Stimulated activated CD8-positive, alpha-beta memory T cell treated with anti-CD3 and anti-CD28 coated beads, Interleukin-12 subunit alpha, Interleukin-12 subunit beta, amount 100 ng/mL, for 24 hours (primary cell): ENCODE data around the gene PAFAH1B2.

Experiments
- DNase-seq: peaks from one replicate; pipeline ENCODE4 v3.0.0-alpha.2; 2020; ENCODE audit errors: extremely low read depth

PAFAH1B2 gene

DNA sequence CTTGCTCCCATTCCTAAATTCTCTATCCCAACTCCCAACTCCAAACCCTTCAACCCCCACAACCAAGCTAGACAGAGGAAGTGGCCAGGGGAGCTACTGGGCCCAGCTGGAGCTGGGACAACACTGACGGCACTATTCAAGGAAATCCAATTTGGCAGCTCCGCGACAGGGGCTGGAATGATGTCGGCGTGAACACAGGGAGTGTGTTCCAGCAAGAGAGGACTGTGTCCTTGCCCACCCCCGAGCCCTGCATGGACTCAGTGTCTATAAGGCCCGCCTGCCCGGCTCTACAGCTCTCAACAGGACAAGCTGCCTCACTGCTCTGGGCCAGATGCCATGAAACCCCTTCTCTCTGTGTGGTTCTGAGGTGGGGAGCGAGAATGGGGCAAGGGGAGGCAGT lies 76.5 kb downstream of the PAFAH1B2 start:
- DNase-seq = no peak

DNA sequence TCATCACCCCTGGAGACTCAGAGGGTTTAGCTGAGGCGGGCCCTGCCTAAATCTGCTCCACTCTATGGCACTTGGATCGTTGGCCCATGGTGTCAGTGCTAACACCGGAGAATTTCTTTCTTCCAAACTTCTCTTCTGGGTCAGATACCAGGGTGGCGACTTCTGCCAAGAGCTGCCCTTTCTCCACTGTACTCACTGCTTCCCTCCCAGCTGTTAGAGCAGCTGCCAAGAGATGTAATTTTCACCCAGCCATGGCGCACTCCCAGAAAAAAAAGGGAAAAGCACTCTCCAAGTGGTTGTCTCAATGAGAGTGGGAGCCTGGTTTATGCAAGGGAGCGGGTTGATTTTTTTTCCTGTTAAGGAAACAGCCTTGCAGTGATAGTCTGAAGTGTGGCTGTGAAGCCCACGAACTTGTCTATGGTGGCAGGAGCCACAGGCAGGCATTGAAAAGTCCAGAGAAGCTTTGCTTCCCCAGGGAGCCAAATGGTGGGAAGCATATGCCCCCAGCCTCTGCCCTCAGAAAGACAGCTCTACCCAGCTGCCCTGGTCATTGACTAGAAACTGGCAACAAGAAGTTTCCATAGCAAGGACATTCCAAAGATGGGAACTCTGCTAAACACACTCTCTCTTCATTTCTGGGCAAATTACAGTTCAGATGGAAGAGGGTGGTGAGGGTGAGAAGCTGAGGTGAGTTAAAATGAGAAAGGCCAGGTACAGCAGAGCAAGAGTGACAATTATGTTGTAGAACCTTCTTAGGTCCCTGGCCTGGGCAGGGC lies 77.1 kb downstream of the PAFAH1B2 start:
- no peak for DNase-seq

DNA sequence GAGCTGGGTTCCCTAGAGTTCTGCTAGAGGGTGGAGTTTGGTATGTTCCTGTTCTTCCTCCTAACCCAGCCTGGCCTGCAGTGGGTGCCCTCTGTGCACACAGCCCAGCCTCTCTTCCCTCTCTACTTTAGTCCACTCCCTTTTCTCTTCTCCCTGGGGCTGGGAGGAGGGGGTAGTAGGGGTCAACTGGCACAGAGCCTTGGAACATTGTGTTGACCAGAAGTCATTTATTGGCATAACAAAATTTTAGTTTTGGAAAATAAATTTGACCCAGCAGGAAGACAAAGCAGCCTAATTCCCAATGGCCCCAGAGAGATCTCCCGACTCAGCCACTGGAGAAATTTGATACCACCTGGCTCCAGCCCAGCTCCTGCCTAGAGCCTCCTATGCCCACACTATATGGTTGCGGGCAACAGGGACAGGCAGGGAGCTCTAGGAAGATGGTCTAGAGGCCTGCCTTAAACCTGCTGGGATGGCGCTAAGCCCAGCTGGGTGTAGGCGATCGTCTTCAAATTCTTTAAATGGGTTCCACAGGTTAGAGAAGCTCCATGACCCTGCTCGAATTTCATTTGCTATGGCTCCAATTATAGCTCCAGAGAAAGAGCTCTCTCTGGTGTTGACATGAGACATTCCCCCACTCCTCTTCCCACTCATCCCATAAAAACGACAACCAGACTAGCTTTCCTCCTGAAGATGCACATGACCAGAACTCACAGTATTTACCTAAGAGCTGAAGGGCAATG lies 77.9 kb downstream of the PAFAH1B2 start:
- DNase-seq = no peak

DNA sequence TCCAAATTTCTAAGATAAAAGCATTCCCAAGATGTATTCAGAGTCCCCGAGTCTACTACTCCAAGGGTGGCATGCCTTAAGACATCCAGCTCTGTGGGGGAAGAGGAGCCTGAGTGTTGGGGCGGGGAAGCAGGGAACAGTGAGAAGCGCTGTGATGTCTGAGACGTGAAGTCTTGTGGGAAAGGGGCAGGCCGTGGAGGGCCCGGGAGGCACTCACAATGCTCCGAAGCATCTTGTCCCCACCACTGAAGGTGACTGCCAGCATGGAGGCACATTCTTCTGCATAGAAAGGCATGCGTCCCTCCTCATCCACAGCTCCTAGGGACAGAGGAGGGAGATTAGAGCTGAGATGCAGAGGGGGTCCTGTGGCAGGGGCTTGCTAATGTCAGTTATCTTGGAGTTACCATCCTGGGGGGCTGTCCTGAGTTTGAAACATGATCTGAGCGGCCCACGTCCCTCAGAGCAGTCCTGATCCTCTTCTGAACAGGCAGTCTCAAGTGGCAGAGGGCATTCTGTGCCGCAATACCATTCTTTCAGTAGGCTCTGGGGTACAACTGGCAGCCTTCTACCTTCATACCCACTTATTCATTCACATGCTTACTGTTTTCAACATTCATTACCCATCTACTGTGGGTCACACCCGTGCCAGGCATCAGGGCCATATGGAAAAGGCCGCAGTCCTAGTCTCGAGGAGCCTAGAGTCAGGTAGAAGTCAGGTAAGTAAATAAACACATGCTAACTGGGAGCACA lies 79.1 kb downstream of the PAFAH1B2 start:
- DNase-seq = no peak

GRCh38 chr11:117223741-117224689 lies 79.9 kb downstream of the PAFAH1B2 start:
- no peak for DNase-seq

DNA sequence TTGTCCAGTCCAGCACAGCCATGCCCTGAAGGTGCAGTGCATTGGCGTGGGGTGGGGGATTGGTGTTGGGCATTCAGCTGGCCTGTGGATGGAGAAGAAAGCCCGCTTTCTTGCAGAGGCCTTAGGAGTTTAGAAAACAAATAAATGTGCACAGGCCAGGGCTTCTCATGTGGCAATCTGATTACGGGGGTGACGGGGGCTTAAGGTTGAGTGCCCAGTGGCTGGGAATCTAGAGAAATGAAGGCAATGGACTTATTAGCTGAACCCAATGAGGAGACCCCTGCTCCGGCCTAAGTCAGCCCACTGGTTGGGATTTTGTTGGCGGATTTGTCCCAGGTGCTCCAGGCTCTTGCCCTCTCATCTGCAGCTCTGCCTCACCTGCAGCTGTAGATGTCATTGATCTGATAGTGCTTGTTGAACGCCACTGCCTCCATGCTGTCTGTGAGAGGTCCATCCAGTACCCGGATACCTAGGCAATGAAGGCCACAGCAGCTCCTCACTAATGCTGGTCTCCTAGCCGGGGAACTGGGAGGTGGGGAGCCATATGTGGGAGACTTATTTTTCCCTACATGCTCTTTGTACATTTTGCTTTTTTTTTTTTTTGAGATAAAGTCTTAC lies 81.6 kb downstream of the PAFAH1B2 start:
- DNase-seq = no peak
